ENCODE measurements around the gene CFAP46. TPM values are rescaled to one million over a fixed set of nuclear protein-coding genes. Genes with fewer than 3 reads are reported as not detected.

The CFAP46 gene
- total RNA-seq, 1 experiment from 2014 or later: 1.6 TPM

- ATAC-seq (no peak), DNase-seq (ENCODE audit: low read depth, low spot score) (no peak)
- CTCF ChIA-PET: no interaction called here
- Histone ChIP-seq H3K4me1 (ENCODE audit: control insufficient read depth, insufficient read depth, low read length) (no peaks in the 10 kb centered on the region), H3K27ac (ENCODE audit: low read length) (no peak overlapping the region), H3K9me3 (ENCODE audit: control insufficient read depth, insufficient read depth, low read depth, low read length) (no peaks in the 10 kb centered on the region), H3K4me3 (ENCODE audit: low read depth in 2 of 2, low read length in 2 of 2) (no peak overlapping the region), H3K36me3 (ENCODE audit: control insufficient read depth, insufficient read depth, low read length) (no peaks in the 10 kb centered on the region), H3K27me3 (ENCODE audit: control insufficient read depth, insufficient read depth, low read length) (no peaks in the 10 kb centered on the region)
- no peak for TF ChIP-seq SIN3A (IDR thresholded peaks at IDR 0.05; ENCODE audit: borderline replicate concordance, insufficient read depth, low read depth, low read length)
- TF ChIP-seq CTCF (IDR thresholded peaks at IDR 0.05): no peak
- TF ChIP-seq POLR2AphosphoS5 (IDR thresholded peaks at IDR 0.05; ENCODE audit: low read depth, low read length): no peak
- TF ChIP-seq TCF7L2 (IDR thresholded peaks at IDR 0.05; ENCODE audit: low read depth, low read length): no peak
- TF ChIP-seq REST (IDR thresholded peaks at IDR 0.05; ENCODE audit: insufficient read depth in 1 of 2, low read depth in 2 of 2, low read length in 1 of 2): no peak
- in situ Hi-C loops (cut with HindIII; ENCODE audit: low pct_unique_long_range_greater_than_20kb, low sequenced_read_pairs): no loop called here
- no TSS peak for BruUV-seq (replicated peaks)
- intact Hi-C loops (cut with micrococcal nuclease; ENCODE audit: unreplicated experiment): no loop called here
- POLR2A ChIA-PET: interaction anchor here (0.5 kb wide), 1 partner anchor 170 kb away, joined by 7 read pairs; no protein-coding TSS in a partner anchor
Observed at GRCh38 chr10:132990684-132991545, 48.5 kb upstream of the CFAP46 start.

DNA sequence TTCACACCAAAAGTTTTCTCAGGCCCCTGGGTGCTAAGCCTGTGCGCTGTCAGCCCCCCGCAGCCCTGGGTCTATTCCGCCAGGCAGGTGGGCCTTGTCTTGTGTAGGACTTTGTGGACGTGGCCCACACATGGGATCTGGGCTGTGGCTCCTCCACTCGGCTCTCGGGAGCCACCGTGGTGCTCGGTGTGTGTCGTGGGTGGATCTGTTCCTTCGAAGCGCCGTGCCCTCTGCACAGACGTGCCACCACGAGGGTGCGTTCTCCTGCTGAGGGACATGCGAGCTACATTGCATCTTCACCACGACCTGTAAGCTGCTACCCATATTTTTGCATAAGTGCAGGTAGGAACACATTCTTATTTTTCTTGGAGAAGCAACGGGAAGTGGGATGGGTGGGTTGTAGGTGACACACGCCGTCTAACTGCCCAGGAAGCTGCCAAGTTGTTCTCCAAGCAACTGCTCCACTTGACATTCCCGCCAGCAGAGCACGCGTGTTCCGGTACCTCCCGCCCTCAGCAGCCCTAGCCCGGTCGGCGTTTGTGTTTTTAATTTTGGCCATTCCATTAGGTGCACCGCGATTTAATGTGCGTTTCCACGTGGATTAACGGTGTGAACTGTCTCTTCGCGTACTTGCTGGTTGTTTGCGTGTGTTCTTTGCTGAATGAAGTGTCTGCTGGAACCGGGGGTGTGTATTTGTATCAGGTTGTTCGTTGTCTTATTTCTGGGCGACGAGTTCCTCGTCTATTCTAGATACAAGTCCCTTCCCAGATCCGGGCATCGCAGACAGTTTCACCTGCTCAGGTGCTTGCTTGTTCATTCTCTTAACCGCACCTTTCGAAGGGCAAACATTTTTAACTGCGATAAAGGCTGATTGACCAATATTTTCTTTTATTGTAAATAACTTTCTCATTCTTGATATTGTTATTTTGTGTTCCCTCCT, 47.4 kb upstream of the CFAP46 start:
- TF ChIP-seq TCF7L2 (IDR thresholded peaks at IDR 0.05; ENCODE audit: low read depth, low read length): no peak
- TF ChIP-seq CTCF (IDR thresholded peaks at IDR 0.05): no peak
- no peak for TF ChIP-seq SIN3A (IDR thresholded peaks at IDR 0.05; ENCODE audit: borderline replicate concordance, insufficient read depth, low read depth, low read length)
- TF ChIP-seq REST (IDR thresholded peaks at IDR 0.05; ENCODE audit: insufficient read depth in 1 of 2, low read depth in 2 of 2, low read length in 1 of 2): no peak
- no peak for TF ChIP-seq POLR2AphosphoS5 (IDR thresholded peaks at IDR 0.05; ENCODE audit: low read depth, low read length)
- no TSS peak for BruUV-seq (replicated peaks)
- ChIA-PET POLR2A (interaction anchor here (0.5 to 0.8 kb wide), 2 partner anchors 24 to 171 kb away, joined by 7 to 12 read pairs; no protein-coding TSS in a partner anchor), CTCF (interaction anchor here (0.6 kb wide), 1 partner anchor 50 kb away, joined by 3 read pairs; no protein-coding TSS in a partner anchor)
- in situ Hi-C loops (cut with HindIII; ENCODE audit: low pct_unique_long_range_greater_than_20kb, low sequenced_read_pairs): no loop called here
- no peak for DNase-seq (ENCODE audit: low read depth, low spot score)
- no peak overlapping the region for H3K4me3 ChIP-seq (ENCODE audit: low read depth in 2 of 2, low read length in 2 of 2)
- H3K4me1 ChIP-seq (ENCODE audit: control insufficient read depth, insufficient read depth, low read length): no peaks in the 10 kb centered on the region; the same call in 1 of the 2 replicates
- no peaks in the 10 kb centered on the region for H3K36me3 ChIP-seq (ENCODE audit: control insufficient read depth, insufficient read depth, low read length)
- H3K27me3 ChIP-seq (ENCODE audit: control insufficient read depth, insufficient read depth, low read length): no peaks in the 10 kb centered on the region
- ATAC-seq: no peak
- H3K27ac ChIP-seq (ENCODE audit: low read length): no peak overlapping the region
- intact Hi-C loops (cut with micrococcal nuclease; ENCODE audit: unreplicated experiment): no loop called here
- no peaks in the 10 kb centered on the region for H3K9me3 ChIP-seq (ENCODE audit: control insufficient read depth, insufficient read depth, low read depth, low read length)

All from Panc1 (cell line).